NCI-H345 treated with DMSO at 0.1 percent for 48 hours (cell line): ENCODE results near the gene THSD4.
"Not testable (repeated sequence)": the region's sequence is repeated elsewhere in the genome, so short reads cannot be mapped to it uniquely, and the experiment has no call there.

Source experiments
- DNase-seq: peaks from one replicate; lab custom pipeline; 2025; ENCODE audit not compliant: unreplicated experiment; lab: John Stamatoyannopoulos, UW

Gene THSD4

GRCh38 chr15:71186267-71186666 lies 71.0 kb downstream of the THSD4 start:
- DNase-seq, result no peak

DNA sequence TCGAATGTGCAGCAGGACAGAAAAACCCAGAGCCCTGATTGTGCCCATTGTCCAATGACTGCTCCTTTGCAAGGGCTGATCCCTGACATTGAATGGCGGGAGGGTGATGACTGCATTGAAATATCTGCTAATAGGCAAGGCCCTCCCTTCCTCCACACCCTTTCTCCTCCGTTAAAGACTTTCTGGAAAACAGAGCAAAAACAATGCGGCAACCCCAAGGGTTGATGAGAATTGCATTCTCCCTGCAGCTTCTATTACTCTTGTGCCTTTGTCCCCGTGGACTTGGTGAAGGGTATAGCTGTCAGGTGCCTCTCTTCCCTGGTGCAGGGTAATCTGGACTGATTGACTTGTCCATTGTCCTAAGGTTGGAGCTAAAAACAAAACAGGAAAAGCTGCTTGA lies 71.8 kb downstream of the THSD4 start:
- no peak for DNase-seq

DNA sequence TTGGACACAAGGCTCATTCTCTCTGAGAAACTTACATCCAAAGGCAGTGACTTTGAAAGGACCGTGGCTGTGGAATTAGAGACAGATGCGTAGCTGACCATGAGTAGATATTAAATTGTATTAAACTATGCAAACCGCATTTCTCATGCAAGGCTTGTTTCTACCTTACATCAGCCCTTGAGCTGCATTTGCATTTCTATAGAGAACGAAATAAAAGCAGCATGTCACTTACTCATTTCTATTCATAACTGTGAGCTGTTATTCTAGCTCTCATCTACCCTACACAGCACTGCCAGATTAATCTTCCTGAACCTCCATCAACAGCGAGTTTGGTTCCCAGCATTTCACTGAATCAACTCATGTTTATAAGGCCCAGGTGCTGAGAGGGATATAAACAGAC lies 72.3 kb downstream of the THSD4 start:
- no peak for DNase-seq

- no peak for DNase-seq
These were observed 74.4 kb downstream of the THSD4 start for GRCh38 chr15:71189718-71190117.

GRCh38 chr15:71191296-71191695 lies 76.0 kb downstream of the THSD4 start:
- no peak for DNase-seq

- no peak for DNase-seq
These were observed 77.5 kb downstream of the THSD4 start for GRCh38 chr15:71192816-71193215.

GRCh38 chr15:71194286-71194685 lies 79.0 kb downstream of the THSD4 start:
- DNase-seq, result no peak

DNA sequence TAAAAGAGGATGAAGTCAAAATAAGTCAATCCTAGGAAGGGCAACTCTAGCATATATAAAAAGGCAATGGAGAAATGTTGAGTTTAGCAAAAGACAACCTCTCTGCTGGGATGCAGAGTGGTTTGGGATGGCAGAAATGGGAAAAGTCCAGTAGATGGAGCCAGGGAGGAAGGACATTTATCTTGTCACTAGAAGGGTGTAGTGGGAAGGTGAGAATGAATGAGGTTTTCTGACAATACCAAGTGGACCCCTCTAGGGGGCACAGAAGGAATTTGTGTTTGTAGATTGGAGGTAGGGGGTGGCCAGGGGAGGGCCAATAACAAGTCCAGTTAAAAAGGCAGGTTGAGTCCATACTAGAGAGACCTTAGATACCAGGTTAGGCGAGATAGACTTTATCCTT lies 80.0 kb downstream of the THSD4 start:
- no peak for DNase-seq

GRCh38 chr15:71197620-71198019 lies 82.3 kb downstream of the THSD4 start:
- DNase-seq, result no peak

DNA sequence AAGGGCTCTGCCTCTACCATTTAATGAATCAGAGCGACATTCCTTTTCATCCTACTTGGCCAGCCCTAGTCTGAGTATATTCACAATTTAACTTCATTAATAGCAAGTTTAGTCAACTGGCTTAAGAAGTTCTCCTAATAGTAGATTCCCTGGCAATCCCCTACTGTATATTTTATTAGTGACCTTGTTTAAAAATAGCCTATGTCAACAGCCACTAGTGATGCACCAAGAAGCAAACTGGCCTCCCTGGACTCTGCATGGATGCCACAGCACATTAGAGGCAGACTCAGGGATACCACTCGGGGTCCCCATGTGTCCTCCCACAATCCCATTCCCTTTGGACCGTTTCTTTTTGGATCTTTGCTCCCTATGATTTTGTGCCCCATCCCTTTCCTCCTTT lies 83.6 kb downstream of the THSD4 start:
- no peak for DNase-seq

DNA sequence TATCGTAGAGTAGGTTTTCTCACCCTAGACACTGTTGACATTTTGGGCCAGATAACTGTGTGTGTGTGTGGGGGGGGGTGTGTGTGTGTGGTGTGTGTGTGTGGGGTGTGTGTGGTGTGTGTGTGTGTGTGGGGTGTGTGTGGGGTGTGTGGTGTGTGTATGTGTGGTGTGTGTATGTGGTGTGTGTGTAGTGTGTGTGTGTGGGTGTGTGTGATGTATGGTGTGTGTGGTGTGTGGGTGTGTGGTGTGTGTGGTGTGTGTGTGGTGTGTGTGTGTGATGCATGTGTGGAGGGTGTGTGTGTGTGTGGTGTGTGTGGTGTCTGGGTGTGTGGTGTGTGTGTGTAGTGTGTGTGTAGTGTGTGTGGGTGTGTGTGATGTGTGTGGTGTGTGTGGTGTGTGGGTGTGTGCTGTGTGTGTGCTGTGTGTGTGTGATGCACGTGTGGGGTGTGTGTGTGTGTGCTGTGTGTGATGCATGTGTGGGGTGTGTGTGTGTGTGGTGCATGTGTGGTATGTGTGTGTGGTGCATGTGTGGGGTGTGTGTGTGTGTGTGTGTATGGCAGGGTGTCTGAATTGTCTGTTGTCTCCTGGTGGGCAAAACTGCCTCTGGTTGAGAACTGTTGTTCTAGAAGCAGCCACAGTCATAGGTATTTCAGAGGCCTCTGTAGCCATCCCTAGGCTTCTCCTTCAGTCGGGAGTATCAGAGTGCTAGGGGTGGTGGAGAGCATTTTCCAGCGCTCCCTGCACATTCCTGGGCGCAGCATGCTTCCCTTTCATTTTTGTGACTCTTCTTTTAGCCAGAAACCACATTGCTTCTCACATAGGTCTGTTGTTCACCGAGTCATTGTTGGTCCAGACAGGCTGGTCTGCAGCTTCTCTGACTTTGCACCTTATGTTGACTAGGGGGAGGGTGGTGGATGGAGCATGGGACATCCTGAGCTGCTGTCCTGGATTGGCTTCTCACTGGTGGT lies 84.4 kb downstream of the THSD4 start:
- DNase-seq, result no peak

GRCh38 chr15:71201477-71201876 lies 86.2 kb downstream of the THSD4 start:
- DNase-seq, result peak; percentile 95

DNA sequence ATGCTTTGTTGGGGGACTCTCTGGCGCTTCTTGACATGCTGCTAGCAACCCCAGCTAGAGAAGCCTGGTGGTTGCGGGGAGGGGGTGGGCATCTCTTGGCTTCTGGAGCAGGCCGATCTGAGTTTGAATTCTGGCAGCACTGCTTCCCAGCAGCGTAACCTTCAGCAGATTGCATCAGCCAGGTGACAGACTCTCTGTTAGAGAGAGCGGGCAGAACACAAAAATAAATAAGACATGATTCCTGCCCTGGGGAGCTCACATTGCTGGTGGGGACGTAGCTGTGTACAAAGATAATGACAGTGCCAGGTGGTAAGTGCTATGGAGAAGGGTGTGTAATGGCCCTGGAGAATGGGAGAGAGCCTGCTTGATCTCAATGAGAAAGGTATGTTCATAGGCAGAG lies 87.4 kb downstream of the THSD4 start:
- DNase-seq, result peak; percentile 89

DNA sequence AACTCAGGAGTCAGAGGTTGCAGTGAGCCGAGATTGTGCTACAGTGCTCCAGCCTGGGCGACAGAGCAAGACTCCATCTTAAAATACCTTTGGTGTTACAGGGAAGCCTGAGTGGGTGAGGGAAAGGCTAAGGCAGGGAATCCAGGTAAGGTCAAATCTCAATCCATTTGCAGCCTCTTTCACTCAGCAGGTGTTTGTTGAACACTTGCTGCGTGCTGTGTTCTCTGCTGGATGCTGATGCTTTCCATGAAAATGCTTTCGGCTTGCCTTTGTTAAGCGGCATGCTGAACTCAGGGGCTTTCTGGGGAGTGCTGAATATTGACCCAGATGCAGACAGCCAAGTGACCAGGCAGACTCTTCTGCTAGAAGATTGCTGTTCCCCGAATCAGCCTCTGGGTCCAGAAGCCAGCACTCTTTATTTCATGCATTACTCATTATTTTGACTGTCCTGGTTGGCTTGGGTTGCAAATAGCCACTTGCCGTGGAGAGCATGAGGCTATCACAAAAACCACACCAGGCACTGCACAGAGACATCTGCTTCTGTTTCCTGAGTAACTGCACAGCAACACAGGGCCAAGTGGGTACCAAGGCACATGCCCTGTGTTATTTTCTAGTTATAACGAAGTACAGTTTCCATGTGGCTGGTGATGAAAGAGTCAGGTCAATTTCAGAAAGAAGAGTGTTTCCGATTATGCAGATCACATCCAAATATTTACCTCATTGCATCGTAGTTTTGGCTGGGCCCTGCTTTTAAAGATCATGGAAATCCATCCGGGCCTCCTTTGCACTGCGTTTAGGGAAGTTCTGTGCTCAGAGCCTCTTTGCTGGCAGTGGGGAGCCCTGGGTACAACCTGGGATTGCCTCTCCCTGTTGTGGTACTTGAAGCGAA lies 88.6 kb downstream of the THSD4 start:
- peak; percentile 38 for DNase-seq

- DNase-seq, result no peak
These were observed 91.9 kb downstream of the THSD4 start for GRCh38 chr15:71207141-71207540.

DNA sequence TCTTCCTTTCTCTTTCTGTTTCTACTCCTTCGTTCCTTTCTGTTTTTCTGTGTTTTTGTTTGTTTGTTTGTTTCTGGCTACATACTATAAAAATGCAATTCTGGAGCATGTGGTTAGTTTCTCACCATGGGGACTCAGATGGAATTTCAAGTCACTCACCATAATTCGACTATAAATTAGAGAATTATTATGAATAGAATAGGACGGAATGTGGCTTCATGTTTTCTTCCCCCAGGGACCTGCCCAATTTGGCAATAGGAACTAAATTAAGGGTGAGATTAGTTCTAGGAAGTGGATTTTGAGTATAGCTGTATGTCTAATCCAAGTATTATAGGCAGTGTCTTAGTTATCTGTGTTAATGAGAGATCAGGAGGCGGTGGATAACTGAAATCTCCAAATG lies 96.9 kb downstream of the THSD4 start:
- no peak for DNase-seq

- DNase-seq, result not testable (repeated sequence)
These were observed 98.7 kb downstream of the THSD4 start for GRCh38 chr15:71213943-71214342.

- no peak for DNase-seq
These were observed 100.0 kb downstream of the THSD4 start for GRCh38 chr15:71215126-71215894.

- no peak for DNase-seq
These were observed 103.1 kb downstream of the THSD4 start for GRCh38 chr15:71218272-71218805.

- no peak for DNase-seq
These were observed 103.8 kb downstream of the THSD4 start for GRCh38 chr15:71219101-71219500.

GRCh38 chr15:71219645-71220044 lies 104.4 kb downstream of the THSD4 start:
- DNase-seq, result no peak
